ENCODE measurements around the gene VSNL1. TPM values are rescaled to one million over a fixed set of nuclear protein-coding genes. Genes with fewer than 3 reads are reported as not detected.

VSNL1 gene
- total RNA-seq, 1 donor from 2014 or later = 2.1 TPM

DNA sequence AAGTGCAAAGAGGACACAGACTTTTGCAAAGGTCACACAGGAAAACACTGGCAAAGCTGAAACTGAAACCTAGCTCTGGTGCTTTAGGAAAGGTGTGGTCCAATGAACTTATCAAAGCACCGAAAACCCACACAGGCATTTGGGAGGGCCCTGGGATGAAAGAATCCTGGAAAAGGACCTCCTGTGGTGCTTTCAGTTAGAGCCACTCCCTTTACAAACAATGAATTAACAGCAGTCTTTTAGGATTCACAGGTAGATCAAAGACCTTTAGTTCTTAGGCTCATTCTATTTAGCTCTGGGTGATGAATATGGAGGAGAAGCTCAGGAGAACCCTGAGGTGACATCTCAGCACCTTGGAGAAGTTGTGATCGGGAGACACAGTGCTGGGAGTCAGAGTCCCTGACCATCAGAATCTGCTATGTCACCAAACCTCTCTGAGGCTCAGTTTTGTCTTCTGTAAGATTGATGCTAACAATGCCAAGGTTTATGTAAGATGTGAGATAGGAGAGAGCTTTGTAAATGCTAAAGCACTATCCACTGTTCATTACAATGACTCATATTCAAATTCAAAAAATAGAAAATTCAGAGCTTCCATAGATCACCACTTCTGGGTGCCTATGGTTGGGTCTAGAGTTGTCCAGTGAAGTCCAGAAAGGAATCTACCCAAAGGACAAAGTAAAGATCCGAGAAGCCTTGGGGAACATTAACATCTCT lies 39.3 kb downstream of the VSNL1 start:
- no peak overlapping the region for H3K27ac ChIP-seq (ENCODE audit: low read depth, low read length)
- H3K9ac ChIP-seq (ENCODE audit: low read depth in 1 of 3, low read length in 3 of 3) = no peak overlapping the region
- H3K9me3 ChIP-seq (ENCODE audit: control insufficient read depth in 3 of 3, low read length in 3 of 3) = no peaks in the 10 kb centered on the region
- H3K4me3 ChIP-seq (ENCODE audit: low read length in 3 of 3) = no peak overlapping the region
- H3K27me3 ChIP-seq (ENCODE audit: control insufficient read depth in 3 of 3, insufficient read depth in 3 of 3, low read length in 3 of 3) = no peaks in the 10 kb centered on the region
- no peaks in the 10 kb centered on the region for H3K36me3 ChIP-seq (ENCODE audit: control insufficient read depth in 3 of 3, insufficient read depth in 3 of 3, low read length in 3 of 3)
- H3K4me1 ChIP-seq (ENCODE audit: control insufficient read depth in 3 of 3, insufficient read depth in 3 of 3, low read length in 3 of 3) = no peaks in the 10 kb centered on the region

- Histone ChIP-seq H3K27me3 (ENCODE audit: control insufficient read depth in 3 of 3, insufficient read depth in 3 of 3, low read length in 3 of 3) (no peaks in the 10 kb centered on the region), H3K4me1 (ENCODE audit: control insufficient read depth in 3 of 3, insufficient read depth in 3 of 3, low read length in 3 of 3) (no peaks in the 10 kb centered on the region), H3K36me3 (ENCODE audit: control insufficient read depth in 3 of 3, insufficient read depth in 3 of 3, low read length in 3 of 3) (no peaks in the 10 kb centered on the region), H3K4me3 (ENCODE audit: low read length in 3 of 3) (no peak overlapping the region), H3K9ac (ENCODE audit: low read depth in 1 of 3, low read length in 3 of 3) (no peak overlapping the region), H3K9me3 (ENCODE audit: control insufficient read depth in 3 of 3, low read length in 3 of 3) (no peaks in the 10 kb centered on the region), H3K27ac (ENCODE audit: low read depth, low read length) (no peak overlapping the region)
Observed at GRCh38 chr2:17580319-17580715, 39.8 kb downstream of the VSNL1 start.

GRCh38 chr2:17581831-17582230 lies 41.3 kb downstream of the VSNL1 start:
- Histone ChIP-seq H3K9me3 (ENCODE audit: control insufficient read depth in 3 of 3, low read length in 3 of 3) (no peaks in the 10 kb centered on the region), H3K27ac (ENCODE audit: low read depth, low read length) (no peak overlapping the region), H3K9ac (ENCODE audit: low read depth in 1 of 3, low read length in 3 of 3) (no peak overlapping the region), H3K36me3 (ENCODE audit: control insufficient read depth in 3 of 3, insufficient read depth in 3 of 3, low read length in 3 of 3) (no peaks in the 10 kb centered on the region), H3K4me1 (ENCODE audit: control insufficient read depth in 3 of 3, insufficient read depth in 3 of 3, low read length in 3 of 3) (no peaks in the 10 kb centered on the region), H3K4me3 (ENCODE audit: low read length in 3 of 3) (no peak overlapping the region), H3K27me3 (ENCODE audit: control insufficient read depth in 3 of 3, insufficient read depth in 3 of 3, low read length in 3 of 3) (no peaks in the 10 kb centered on the region)

- Histone ChIP-seq H3K9me3 (ENCODE audit: control insufficient read depth in 3 of 3, low read length in 3 of 3) (no peaks in the 10 kb centered on the region), H3K27me3 (ENCODE audit: control insufficient read depth in 3 of 3, insufficient read depth in 3 of 3, low read length in 3 of 3) (no peaks in the 10 kb centered on the region), H3K36me3 (ENCODE audit: control insufficient read depth in 3 of 3, insufficient read depth in 3 of 3, low read length in 3 of 3) (no peaks in the 10 kb centered on the region), H3K4me1 (ENCODE audit: control insufficient read depth in 3 of 3, insufficient read depth in 3 of 3, low read length in 3 of 3) (no peaks in the 10 kb centered on the region), H3K27ac (ENCODE audit: low read depth, low read length) (no peak overlapping the region), H3K9ac (ENCODE audit: low read depth in 1 of 3, low read length in 3 of 3) (no peak overlapping the region), H3K4me3 (ENCODE audit: low read length in 3 of 3) (no peak overlapping the region)
Observed at GRCh38 chr2:17583166-17583565, 42.7 kb downstream of the VSNL1 start.

- Histone ChIP-seq H3K27me3 (ENCODE audit: control insufficient read depth in 3 of 3, insufficient read depth in 3 of 3, low read length in 3 of 3) (no peaks in the 10 kb centered on the region), H3K4me1 (ENCODE audit: control insufficient read depth in 3 of 3, insufficient read depth in 3 of 3, low read length in 3 of 3) (no peaks in the 10 kb centered on the region), H3K27ac (ENCODE audit: low read depth, low read length) (no peak overlapping the region), H3K9ac (ENCODE audit: low read depth in 1 of 3, low read length in 3 of 3) (no peak overlapping the region), H3K36me3 (ENCODE audit: control insufficient read depth in 3 of 3, insufficient read depth in 3 of 3, low read length in 3 of 3) (no peaks in the 10 kb centered on the region), H3K4me3 (ENCODE audit: low read length in 3 of 3) (no peak overlapping the region), H3K9me3 (ENCODE audit: control insufficient read depth in 3 of 3, low read length in 3 of 3) (no peaks in the 10 kb centered on the region)
Observed at GRCh38 chr2:17583646-17584045, 43.1 kb downstream of the VSNL1 start.

- Histone ChIP-seq H3K9me3 (ENCODE audit: control insufficient read depth in 3 of 3, low read length in 3 of 3) (no peaks in the 10 kb centered on the region), H3K27me3 (ENCODE audit: control insufficient read depth in 3 of 3, insufficient read depth in 3 of 3, low read length in 3 of 3) (no peaks in the 10 kb centered on the region), H3K4me3 (ENCODE audit: low read length in 3 of 3) (no peak overlapping the region), H3K36me3 (ENCODE audit: control insufficient read depth in 3 of 3, insufficient read depth in 3 of 3, low read length in 3 of 3) (no peaks in the 10 kb centered on the region), H3K27ac (ENCODE audit: low read depth, low read length) (no peak overlapping the region), H3K9ac (ENCODE audit: low read depth in 1 of 3, low read length in 3 of 3) (no peak overlapping the region), H3K4me1 (ENCODE audit: control insufficient read depth in 3 of 3, insufficient read depth in 3 of 3, low read length in 3 of 3) (no peaks in the 10 kb centered on the region)
Observed at GRCh38 chr2:17584689-17585088, 44.2 kb downstream of the VSNL1 start.

DNA sequence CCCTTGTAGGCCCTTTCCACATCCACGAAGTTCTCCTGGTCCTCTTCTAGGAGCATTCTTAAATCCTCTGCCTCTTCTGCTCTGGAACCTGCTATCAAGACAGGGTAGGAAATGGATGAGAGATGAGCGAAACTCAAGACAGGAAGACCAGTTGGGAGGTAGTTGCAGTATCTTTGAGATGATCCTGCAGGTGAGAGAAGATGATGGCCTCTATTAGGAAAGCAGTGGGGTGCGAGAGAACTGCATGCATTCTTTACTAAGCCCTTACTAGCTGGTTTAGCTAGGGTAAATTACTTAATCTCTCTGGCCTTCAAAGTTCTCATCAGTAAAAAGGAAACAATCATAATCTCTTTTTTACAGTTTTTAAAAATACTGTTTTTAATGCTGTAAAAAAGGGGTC lies 47.0 kb downstream of the VSNL1 start:
- no peaks in the 10 kb centered on the region for H3K36me3 ChIP-seq (ENCODE audit: control insufficient read depth in 3 of 3, insufficient read depth in 3 of 3, low read length in 3 of 3)
- no peaks in the 10 kb centered on the region for H3K9me3 ChIP-seq (ENCODE audit: control insufficient read depth in 3 of 3, low read length in 3 of 3)
- H3K27ac ChIP-seq (ENCODE audit: low read depth, low read length) = no peak overlapping the region
- no peaks in the 10 kb centered on the region for H3K4me1 ChIP-seq (ENCODE audit: control insufficient read depth in 3 of 3, insufficient read depth in 3 of 3, low read length in 3 of 3)
- no peak overlapping the region for H3K9ac ChIP-seq (ENCODE audit: low read depth in 1 of 3, low read length in 3 of 3)
- H3K27me3 ChIP-seq (ENCODE audit: control insufficient read depth in 3 of 3, insufficient read depth in 3 of 3, low read length in 3 of 3) = no peaks in the 10 kb centered on the region
- H3K4me3 ChIP-seq (ENCODE audit: low read length in 3 of 3) = no peak overlapping the region

DNA sequence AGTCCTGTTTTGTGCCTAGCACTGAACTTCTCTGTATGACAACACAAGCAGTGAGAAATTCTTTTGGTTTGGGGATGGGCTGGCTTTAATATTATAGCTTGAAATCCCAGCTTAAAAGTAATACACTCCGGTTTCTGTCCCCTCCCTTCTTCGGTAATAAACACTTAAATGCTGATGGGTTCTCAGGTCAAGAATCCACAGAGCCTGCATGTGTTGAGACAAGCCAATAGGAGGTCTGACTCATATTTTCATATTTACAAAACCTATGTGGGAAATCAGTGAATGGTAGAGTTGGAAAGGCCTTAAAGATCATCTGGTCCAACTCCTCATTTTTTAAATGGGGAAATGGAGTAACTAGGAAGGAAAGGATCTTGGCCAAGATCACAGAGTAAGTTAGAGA lies 47.5 kb downstream of the VSNL1 start:
- Histone ChIP-seq H3K27ac (ENCODE audit: low read depth, low read length) (no peak overlapping the region), H3K4me1 (ENCODE audit: control insufficient read depth in 3 of 3, insufficient read depth in 3 of 3, low read length in 3 of 3) (no peaks in the 10 kb centered on the region), H3K9me3 (ENCODE audit: control insufficient read depth in 3 of 3, low read length in 3 of 3) (no peaks in the 10 kb centered on the region), H3K4me3 (ENCODE audit: low read length in 3 of 3) (no peak overlapping the region), H3K9ac (ENCODE audit: low read depth in 1 of 3, low read length in 3 of 3) (no peak overlapping the region), H3K27me3 (ENCODE audit: control insufficient read depth in 3 of 3, insufficient read depth in 3 of 3, low read length in 3 of 3) (no peaks in the 10 kb centered on the region), H3K36me3 (ENCODE audit: control insufficient read depth in 3 of 3, insufficient read depth in 3 of 3, low read length in 3 of 3) (no peaks in the 10 kb centered on the region)

GRCh38 chr2:17589406-17590035 lies 49.0 kb downstream of the VSNL1 start:
- Histone ChIP-seq H3K36me3 (ENCODE audit: control insufficient read depth in 3 of 3, insufficient read depth in 3 of 3, low read length in 3 of 3) (no peaks in the 10 kb centered on the region), H3K27me3 (ENCODE audit: control insufficient read depth in 3 of 3, insufficient read depth in 3 of 3, low read length in 3 of 3) (no peaks in the 10 kb centered on the region), H3K4me3 (ENCODE audit: low read length in 3 of 3) (no peak overlapping the region), H3K9ac (ENCODE audit: low read depth in 1 of 3, low read length in 3 of 3) (no peak overlapping the region), H3K4me1 (ENCODE audit: control insufficient read depth in 3 of 3, insufficient read depth in 3 of 3, low read length in 3 of 3) (no peaks in the 10 kb centered on the region), H3K9me3 (ENCODE audit: control insufficient read depth in 3 of 3, low read length in 3 of 3) (no peaks in the 10 kb centered on the region), H3K27ac (ENCODE audit: low read depth, low read length) (no peak overlapping the region)

DNA sequence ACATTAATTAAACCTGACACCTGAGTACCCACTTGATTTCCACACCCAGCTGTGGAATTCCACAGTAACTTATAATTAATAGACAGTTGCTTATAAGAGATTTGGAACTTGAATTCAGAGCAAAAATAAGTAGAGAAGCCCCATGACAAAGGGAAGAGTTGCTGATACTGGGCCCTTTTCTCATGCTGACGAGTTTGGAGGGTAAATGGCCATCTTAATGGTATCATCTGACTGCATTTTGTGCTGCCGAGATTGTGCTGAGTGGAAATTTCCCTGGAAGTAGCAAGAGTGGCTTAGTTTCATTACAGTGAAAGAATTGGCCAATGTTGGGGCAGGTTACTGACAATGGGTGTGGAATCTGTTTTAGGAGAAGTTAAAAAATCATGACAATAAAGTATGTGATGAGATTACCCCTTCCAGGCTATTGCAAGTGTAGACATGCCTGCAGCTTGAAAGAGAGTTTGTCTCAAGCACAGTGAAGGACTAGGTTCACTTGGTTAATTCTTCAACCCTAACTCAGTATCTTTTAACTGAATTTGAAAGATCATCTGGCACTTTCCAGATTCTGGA lies 49.9 kb downstream of the VSNL1 start:
- Histone ChIP-seq H3K4me3 (ENCODE audit: low read length in 3 of 3) (no peak overlapping the region), H3K9me3 (ENCODE audit: control insufficient read depth in 3 of 3, low read length in 3 of 3) (no peaks in the 10 kb centered on the region), H3K27me3 (ENCODE audit: control insufficient read depth in 3 of 3, insufficient read depth in 3 of 3, low read length in 3 of 3) (no peaks in the 10 kb centered on the region), H3K9ac (ENCODE audit: low read depth in 1 of 3, low read length in 3 of 3) (no peak overlapping the region), H3K4me1 (ENCODE audit: control insufficient read depth in 3 of 3, insufficient read depth in 3 of 3, low read length in 3 of 3) (no peaks in the 10 kb centered on the region), H3K36me3 (ENCODE audit: control insufficient read depth in 3 of 3, insufficient read depth in 3 of 3, low read length in 3 of 3) (no peaks in the 10 kb centered on the region), H3K27ac (ENCODE audit: low read depth, low read length) (no peak overlapping the region)

Measured in skeletal muscle tissue (tissue), 4 donors.